Measurements from ENCODE around the gene CLN3. TPM values are rescaled to one million over a fixed set of nuclear protein-coding genes. Genes with fewer than 3 reads are reported as not detected.

Gene CLN3
- total and polyA plus RNA-seq, 2 of the 13 experiments (the other 11 are each of a cell fraction or from before 2014, with no cell fraction given), result 23.4 to 46.8 TPM

DNA sequence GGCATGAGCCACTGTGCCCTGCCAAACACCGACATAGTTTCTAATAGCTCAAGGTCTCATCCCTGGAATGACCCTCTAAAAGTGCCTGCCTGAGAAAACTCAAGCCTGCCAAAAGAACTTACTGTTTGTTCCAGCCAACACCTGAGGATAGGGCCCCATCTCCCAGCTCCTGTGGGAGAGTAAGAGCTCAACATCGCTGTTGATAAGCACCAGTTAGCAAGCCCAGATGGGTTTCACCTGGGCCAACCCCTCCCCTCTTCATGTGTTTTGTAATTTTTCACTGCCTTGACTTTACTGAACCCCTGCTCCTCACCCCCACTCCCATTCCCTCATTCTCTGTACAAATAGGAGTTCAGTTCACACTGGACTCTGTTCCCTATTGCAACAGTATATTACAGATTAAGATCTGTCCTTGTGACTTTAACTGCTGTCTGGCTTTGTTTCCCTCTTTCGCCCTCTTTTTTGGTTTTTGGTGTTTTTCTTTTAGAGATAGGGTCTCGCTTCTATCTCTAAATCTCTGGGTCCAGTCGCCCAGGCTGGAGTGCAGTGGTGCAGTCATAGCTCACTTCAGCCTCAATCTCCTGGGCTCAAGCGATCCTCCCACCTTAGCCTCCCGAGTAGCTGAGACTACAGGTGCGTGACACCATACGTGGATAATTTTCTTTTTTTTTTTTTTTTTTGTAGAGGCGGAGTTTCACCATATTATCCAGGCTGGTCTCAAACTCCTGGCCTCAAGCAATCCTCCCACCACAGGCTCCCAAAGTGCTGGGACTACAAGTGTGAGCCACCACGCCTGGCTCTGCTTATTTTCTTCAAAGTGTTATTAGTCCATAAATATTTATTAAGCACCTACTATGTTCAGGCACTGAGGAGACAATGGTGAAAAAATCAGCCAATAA, 34.6 kb upstream of the CLN3 start (continued):
- TF ChIP-seq, protein P1, sequence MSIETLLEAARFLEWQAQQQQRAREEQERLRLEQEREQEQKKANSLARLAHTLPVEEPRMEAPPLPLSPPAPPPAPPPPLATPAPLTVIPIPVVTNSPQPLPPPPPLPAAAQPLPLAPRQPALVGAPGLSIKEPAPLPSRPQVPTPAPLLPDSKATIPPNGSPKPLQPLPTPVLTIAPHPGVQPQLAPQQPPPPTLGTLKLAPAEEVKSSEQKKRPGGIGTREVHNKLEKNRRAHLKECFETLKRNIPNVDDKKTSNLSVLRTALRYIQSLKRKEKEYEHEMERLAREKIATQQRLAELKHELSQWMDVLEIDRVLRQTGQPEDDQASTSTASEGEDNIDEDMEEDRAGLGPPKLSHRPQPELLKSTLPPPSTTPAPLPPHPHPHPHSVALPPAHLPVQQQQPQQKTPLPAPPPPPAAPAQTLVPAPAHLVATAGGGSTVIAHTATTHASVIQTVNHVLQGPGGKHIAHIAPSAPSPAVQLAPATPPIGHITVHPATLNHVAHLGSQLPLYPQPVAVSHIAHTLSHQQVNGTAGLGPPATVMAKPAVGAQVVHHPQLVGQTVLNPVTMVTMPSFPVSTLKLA (IDR thresholded peaks at IDR 0.05), result peak; percentile 3; the same call in 1 of the 2 replicates
- TF ChIP-seq, protein P2, sequence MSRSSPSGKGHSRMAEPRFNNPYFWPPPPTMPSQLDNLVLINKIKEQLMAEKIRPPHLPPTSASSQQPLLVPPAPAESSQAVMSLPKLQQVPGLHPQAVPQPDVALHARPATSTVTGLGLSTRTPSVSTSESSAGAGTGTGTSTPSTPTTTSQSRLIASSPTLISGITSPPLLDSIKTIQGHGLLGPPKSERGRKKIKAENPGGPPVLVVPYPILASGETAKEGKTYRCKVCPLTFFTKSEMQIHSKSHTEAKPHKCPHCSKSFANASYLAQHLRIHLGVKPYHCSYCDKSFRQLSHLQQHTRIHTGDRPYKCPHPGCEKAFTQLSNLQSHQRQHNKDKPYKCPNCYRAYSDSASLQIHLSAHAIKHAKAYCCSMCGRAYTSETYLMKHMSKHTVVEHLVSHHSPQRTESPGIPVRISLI (CRISPR knock-in tag; IDR thresholded peaks at IDR 0.05; ENCODE audit: borderline replicate concordance), result peak; percentile 92
- TF ChIP-seq ZNF776 (CRISPR knock-in tag; IDR thresholded peaks at IDR 0.05) (no peak), HES4 (CRISPR knock-in tag; IDR thresholded peaks at IDR 0.05; ENCODE audit: borderline replicate concordance) (no peak), SP5 (CRISPR knock-in tag; IDR thresholded peaks at IDR 0.05; ENCODE audit: borderline replicate concordance, low read depth) (peak; percentile 91), ZNF550 (CRISPR knock-in tag; IDR thresholded peaks at IDR 0.05; ENCODE audit: borderline replicate concordance) (no peak; the same call in 1 of the 2 replicates), ZNF205 (CRISPR knock-in tag; IDR thresholded peaks at IDR 0.05) (peak; percentile 58; the same call in 1 of the 2 replicates), ATRX (CRISPR knock-in tag; IDR thresholded peaks at IDR 0.05; ENCODE audit: borderline replicate concordance) (no peak), ZSCAN9 (CRISPR knock-in tag; IDR thresholded peaks at IDR 0.05; ENCODE audit: borderline replicate concordance) (peak; percentile 97), PHF21A (CRISPR knock-in tag; IDR thresholded peaks at IDR 0.05) (peak; percentile 99), ERF (CRISPR knock-in tag; IDR thresholded peaks at IDR 0.05) (peak; percentile 91), ZNF121 (CRISPR knock-in tag; IDR thresholded peaks at IDR 0.05) (peak; percentile 75), NFYC (CRISPR knock-in tag; IDR thresholded peaks at IDR 0.05) (peak; percentile 64), HOXD1 (CRISPR knock-in tag; IDR thresholded peaks at IDR 0.05) (peak; percentile 63)
- TF ChIP-seq, protein P3, sequence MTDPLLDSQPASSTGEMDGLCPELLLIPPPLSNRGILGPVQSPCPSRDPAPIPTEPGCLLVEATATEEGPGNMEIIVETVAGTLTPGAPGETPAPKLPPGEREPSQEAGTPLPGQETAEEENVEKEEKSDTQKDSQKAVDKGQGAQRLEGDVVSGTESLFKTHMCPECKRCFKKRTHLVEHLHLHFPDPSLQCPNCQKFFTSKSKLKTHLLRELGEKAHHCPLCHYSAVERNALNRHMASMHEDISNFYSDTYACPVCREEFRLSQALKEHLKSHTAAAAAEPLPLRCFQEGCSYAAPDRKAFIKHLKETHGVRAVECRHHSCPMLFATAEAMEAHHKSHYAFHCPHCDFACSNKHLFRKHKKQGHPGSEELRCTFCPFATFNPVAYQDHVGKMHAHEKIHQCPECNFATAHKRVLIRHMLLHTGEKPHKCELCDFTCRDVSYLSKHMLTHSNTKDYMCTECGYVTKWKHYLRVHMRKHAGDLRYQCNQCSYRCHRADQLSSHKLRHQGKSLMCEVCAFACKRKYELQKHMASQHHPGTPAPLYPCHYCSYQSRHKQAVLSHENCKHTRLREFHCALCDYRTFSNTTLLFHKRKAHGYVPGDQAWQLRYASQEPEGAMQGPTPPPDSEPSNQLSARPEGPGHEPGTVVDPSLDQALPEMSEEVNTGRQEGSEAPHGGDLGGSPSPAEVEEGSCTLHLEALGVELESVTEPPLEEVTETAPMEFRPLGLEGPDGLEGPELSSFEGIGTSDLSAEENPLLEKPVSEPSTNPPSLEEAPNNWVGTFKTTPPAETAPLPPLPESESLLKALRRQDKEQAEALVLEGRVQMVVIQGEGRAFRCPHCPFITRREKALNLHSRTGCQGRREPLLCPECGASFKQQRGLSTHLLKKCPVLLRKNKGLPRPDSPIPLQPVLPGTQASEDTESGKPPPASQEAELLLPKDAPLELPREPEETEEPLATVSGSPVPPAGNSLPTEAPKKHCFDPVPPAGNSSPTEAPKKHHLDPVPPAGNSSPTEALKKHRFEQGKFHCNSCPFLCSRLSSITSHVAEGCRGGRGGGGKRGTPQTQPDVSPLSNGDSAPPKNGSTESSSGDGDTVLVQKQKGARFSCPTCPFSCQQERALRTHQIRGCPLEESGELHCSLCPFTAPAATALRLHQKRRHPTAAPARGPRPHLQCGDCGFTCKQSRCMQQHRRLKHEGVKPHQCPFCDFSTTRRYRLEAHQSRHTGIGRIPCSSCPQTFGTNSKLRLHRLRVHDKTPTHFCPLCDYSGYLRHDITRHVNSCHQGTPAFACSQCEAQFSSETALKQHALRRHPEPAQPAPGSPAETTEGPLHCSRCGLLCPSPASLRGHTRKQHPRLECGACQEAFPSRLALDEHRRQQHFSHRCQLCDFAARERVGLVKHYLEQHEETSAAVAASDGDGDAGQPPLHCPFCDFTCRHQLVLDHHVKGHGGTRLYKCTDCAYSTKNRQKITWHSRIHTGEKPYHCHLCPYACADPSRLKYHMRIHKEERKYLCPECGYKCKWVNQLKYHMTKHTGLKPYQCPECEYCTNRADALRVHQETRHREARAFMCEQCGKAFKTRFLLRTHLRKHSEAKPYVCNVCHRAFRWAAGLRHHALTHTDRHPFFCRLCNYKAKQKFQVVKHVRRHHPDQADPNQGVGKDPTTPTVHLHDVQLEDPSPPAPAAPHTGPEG (CRISPR knock-in tag; IDR thresholded peaks at IDR 0.05), result peak; percentile 66; the same call in 1 of the 2 replicates
- TF ChIP-seq, protein P4, sequence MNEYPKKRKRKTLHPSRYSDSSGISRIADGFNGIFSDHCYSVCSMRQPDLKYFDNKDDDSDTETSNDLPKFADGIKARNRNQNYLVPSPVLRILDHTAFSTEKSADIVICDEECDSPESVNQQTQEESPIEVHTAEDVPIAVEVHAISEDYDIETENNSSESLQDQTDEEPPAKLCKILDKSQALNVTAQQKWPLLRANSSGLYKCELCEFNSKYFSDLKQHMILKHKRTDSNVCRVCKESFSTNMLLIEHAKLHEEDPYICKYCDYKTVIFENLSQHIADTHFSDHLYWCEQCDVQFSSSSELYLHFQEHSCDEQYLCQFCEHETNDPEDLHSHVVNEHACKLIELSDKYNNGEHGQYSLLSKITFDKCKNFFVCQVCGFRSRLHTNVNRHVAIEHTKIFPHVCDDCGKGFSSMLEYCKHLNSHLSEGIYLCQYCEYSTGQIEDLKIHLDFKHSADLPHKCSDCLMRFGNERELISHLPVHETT (CRISPR knock-in tag; conservative IDR thresholded peaks at IDR 0.05), result peak; percentile 40; the same call in 1 of the 2 replicates
- TF ChIP-seq, protein P5, sequence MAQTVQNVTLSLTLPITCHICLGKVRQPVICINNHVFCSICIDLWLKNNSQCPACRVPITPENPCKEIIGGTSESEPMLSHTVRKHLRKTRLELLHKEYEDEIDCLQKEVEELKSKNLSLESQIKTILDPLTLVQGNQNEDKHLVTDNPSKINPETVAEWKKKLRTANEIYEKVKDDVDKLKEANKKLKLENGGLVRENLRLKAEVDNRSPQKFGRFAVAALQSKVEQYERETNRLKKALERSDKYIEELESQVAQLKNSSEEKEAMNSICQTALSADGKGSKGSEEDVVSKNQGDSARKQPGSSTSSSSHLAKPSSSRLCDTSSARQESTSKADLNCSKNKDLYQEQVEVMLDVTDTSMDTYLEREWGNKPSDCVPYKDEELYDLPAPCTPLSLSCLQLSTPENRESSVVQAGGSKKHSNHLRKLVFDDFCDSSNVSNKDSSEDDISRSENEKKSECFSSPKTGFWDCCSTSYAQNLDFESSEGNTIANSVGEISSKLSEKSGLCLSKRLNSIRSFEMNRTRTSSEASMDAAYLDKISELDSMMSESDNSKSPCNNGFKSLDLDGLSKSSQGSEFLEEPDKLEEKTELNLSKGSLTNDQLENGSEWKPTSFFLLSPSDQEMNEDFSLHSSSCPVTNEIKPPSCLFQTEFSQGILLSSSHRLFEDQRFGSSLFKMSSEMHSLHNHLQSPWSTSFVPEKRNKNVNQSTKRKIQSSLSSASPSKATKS (CRISPR knock-in tag; IDR thresholded peaks at IDR 0.05), result no peak

Data from HepG2 (cell line).